Measurements from ENCODE around the gene GDF9. TPM values are rescaled to one million over a fixed set of nuclear protein-coding genes. Genes with fewer than 3 reads are reported as not detected.

Gene GDF9
- total RNA-seq, 2 donors from 2014 or later = 1.1 to 1.3 TPM

DNA sequence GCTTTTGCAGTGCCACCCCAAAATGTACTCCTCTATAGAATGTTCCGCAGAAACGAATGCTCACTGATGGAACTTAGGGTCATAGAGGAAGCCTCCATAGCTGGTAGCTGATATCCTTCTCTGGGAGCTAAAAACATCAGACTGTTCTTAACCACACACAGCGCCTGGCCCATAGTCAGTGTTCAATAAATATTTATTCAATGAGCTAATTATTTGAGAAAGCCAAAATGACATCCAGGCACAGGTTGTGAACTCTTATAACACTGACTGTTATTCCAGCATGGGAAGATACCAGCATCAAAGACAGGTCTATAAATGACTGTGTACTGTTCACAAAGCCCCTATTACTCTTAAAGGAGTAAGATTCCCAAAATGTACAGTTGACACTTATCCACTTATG, 12.9 kb downstream of the GDF9 start:
- Mint-ChIP-seq H3K36me3 (no peaks in the 10 kb centered on the region), H3K27ac (no peak overlapping the region), H3K9me3 (no peaks in the 10 kb centered on the region)
- ATAC-seq (no peak), DNase-seq (ENCODE audit: low spot score in 2 of 2) (no peak)

DNA sequence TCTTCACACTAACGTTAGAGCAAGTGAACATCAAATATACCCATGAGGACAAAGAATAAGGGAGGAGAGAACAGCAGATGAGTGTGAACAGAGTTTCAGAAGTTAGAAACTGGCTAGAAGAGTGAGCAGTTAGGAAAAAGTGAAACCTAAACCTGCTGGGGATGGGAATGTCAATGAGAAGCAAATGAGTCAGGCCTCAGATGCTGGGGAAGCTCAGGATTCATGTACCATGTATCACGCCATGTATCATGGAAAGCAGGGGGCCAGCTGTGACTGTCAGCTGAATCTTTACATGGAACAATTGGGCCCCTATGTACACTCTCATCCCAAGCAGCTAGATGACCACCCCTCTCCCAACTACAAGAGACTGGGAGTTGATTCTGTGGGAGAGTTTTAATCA, 16.2 kb downstream of the GDF9 start:
- Mint-ChIP-seq H3K27ac (no peak overlapping the region), H3K9me3 (no peaks in the 10 kb centered on the region), H3K36me3 (no peaks in the 10 kb centered on the region)
- no peak for ATAC-seq
- DNase-seq (ENCODE audit: low spot score in 2 of 2) = no peak

DNA sequence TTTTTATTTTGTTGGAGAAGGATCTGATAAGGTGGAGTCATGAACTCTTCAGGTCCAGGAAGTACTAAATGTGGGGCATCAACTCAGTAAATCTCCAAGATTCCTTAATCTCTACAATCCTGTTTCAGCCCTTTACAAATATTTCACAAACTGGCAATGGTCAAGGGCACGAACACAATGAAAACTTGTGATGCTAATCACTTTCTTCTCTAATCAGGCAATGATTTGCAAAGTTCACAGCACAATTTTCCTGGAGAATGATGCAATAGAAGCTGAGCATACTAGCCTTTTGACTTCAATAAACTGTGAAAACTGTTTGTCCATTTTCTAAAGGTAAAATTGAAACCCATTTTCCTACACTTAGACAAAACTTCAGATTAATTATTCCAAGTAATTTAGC, 16.9 kb downstream of the GDF9 start:
- no peaks in the 10 kb centered on the region for H3K36me3 Mint-ChIP-seq
- H3K27ac Mint-ChIP-seq = no peak overlapping the region
- no peak for ATAC-seq
- DNase-seq (ENCODE audit: low spot score in 2 of 2) = no peak
- no peaks in the 10 kb centered on the region for H3K9me3 Mint-ChIP-seq

DNA sequence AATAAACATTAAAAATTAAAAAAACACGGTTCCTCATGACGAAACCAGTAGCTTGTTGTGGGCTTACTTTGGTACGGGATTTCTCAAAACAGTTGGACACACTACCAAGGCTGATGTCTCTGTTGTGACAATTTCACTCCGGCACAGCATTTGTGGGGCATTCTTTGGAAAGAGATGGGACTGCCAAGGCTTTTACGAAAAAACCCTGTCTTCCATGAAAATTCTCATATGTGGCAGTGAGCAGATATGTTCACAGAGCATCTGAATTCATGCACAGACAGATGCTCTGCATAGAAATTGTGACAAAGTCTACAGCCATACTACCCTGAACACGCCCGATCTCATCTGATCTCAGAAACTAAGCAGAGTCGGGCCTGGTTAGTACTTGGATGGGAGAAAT, 18.0 kb downstream of the GDF9 start:
- no peak for DNase-seq (ENCODE audit: low spot score in 2 of 2)
- no peak for ATAC-seq
- Mint-ChIP-seq H3K9me3 (no peaks in the 10 kb centered on the region), H3K36me3 (no peaks in the 10 kb centered on the region), H3K27ac (no peak overlapping the region)

DNA sequence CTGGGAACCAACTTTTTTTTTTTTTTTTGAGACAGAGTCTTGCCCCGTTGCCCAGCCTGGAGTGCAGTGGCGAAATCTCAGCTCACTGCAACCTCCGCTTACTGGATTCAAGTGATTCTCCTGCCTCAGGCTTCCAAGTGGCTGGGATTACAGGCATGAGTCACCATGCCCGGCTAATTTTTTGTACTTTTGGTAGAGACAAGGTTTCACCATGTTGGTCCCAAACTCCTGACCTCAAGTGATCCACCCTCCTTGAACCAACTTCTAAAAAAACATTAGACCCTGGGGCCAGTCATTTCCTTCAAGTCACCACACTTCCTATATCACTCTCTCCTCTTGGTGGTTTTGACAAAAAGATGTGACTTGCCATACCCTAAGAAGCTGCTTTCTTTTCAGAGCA, 25.0 kb downstream of the GDF9 start:
- DNase-seq (ENCODE audit: low spot score in 2 of 2) (no peak), ATAC-seq (peak; percentile 24 to 76)
- Mint-ChIP-seq H3K27ac (no peak overlapping the region), H3K36me3 (no peaks in the 10 kb centered on the region), H3K9me3 (no peaks in the 10 kb centered on the region)

DNA sequence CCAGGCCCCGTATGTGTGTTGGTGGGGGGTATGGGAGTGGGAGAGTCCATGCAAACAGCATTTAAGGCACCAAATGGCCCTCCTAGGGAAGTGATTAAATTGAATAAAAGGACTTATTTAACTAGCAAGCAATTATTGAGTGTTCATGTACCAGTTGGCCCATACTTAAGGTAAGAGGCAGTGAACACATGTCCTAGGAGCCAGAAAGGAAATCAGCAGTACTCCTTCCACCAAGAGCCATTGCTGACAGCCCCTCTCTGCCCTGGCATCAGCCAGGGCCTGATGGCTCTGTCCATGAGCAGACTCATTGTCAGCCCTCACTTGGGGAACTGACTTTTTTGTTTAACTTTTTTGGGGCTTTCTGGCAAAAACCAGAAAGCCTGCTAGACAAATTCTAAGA, 25.4 kb downstream of the GDF9 start:
- no peaks in the 10 kb centered on the region for H3K36me3 Mint-ChIP-seq
- H3K9me3 Mint-ChIP-seq = no peaks in the 10 kb centered on the region
- DNase-seq (ENCODE audit: low spot score in 2 of 2) (no peak), ATAC-seq (no peak)
- H3K27ac Mint-ChIP-seq = no peak overlapping the region

DNA sequence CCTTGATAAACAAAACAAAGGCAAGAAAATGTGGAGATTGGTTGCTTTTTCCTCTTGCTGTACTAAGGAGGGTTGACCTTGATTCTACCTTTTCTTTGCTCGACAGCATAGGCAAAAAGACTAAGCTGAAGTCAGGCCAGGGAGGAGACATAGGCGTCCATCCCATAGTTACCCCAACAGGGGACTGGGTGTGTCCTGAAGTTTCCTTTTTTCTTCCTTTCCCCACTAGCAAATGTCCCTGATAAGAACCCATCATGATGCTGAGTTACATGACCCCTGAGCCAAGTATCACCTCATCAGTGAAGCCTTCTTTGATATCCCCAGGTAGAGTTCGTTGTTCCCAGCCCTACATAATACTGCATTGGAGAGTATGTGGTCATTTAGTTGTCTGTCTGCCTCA, 26.0 kb downstream of the GDF9 start:
- H3K9me3 Mint-ChIP-seq = no peaks in the 10 kb centered on the region
- H3K27ac Mint-ChIP-seq = no peak overlapping the region
- ATAC-seq = no peak
- DNase-seq (ENCODE audit: low spot score in 2 of 2) = no peak
- no peaks in the 10 kb centered on the region for H3K36me3 Mint-ChIP-seq

DNA sequence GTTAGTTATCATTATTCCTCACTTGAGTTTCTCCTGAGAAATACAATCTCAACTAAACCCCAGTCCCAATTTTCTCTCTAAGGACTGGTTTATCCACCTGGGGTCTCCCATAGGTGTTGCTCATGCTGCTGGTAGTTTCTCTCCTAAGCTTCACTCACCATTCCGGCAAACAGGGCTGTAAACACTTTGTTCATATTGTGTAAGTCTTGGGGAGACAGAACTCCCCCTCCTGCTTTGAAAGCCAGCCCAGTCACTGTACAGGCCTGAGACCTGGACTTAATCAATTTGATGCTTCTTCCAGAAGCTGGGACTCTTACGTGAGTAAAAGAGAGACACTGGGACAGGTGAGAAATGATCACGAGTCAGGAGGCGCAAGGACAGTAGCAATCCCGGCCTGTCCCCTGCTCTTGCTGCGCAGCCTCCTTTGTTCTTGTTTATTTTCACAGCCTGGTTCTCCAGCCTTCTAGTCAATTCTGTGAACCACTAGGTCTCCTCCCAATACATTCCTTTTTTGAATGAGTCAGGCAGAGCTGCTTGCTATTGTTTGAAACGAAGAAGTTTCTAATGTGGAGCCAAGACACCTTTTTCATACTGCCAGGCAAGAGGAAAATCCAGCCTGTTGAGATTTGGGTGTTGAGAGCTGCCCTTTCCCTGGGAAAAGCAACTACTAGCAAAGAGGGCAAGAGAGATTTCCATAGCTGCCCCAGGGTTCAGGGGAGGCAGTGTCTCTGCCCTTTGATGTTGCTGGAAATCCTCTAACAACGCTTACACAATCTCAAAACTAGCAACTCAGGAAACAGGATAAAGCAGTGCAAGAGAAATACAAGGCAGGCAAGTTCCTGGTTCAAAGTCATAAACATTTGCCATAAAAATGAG, 26.6 kb downstream of the GDF9 start:
- no peak overlapping the region for H3K27ac Mint-ChIP-seq
- no peaks in the 10 kb centered on the region for H3K36me3 Mint-ChIP-seq
- DNase-seq (ENCODE audit: low spot score in 2 of 2) (no peak), ATAC-seq (no peak)
- no peaks in the 10 kb centered on the region for H3K9me3 Mint-ChIP-seq

DNA sequence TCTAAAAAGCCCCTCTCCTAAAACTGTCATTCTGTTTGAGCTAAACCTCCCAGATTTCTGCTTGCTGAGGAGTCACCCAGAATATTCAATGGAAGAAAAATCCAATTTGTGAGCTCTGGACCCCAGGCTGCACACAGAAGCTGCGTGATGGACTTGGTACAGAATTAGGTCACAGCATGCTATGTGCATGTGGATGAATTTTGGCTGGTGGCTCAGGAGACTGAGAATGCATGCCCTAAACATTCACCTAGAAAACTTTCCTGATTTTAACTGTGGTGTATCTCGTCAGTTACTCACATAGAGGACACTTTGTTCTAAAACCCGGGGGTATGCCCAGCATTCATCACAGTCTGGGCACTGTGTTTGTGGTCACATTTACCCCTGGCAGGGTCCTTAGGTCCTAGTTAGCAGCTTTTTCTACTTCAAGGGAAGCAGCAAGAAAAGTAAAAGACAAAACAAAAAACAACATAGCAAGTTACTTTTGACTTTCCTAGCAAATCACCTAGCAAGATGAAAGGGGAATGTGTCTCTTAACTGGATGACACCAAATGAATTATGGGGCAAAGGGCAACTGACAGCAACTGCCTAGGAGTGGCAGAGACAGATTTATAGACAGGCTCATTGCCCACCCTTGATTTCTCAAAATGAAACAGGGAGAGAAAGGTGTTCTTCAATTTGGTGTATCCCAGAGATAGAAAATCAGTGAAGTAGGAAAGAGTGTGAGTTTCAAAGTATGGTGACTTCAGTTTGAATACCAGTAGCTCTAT, 27.6 kb downstream of the GDF9 start:
- no peak overlapping the region for H3K27ac Mint-ChIP-seq
- H3K36me3 Mint-ChIP-seq = no peaks in the 10 kb centered on the region
- DNase-seq (ENCODE audit: low spot score in 2 of 2) = no peak
- ATAC-seq = no peak
- no peaks in the 10 kb centered on the region for H3K9me3 Mint-ChIP-seq

DNA sequence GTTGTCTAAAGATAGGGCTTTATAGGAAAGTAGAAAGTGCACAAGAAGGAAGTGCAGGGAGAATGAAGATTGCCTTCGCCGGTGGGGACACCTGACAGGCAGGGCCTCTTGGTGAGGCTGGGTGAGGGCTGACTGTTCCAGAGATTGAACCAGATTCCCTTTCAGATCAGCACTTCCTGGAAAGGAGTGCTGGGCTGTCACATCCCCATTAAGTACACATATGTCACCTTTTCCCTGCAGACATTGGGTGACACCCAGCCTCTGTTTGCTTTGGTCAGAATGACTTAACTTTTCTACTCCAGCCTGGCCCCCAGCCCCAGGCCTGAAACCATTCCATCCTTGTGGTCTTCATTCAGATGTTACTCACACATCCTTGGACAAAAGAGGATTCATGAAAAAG, 28.4 kb downstream of the GDF9 start:
- ATAC-seq = no peak
- Mint-ChIP-seq H3K36me3 (no peaks in the 10 kb centered on the region), H3K9me3 (no peaks in the 10 kb centered on the region), H3K27ac (peak overlapping the region in 1 of 2 donors; percentile 40)
- no peak for DNase-seq (ENCODE audit: low spot score in 2 of 2)

DNA sequence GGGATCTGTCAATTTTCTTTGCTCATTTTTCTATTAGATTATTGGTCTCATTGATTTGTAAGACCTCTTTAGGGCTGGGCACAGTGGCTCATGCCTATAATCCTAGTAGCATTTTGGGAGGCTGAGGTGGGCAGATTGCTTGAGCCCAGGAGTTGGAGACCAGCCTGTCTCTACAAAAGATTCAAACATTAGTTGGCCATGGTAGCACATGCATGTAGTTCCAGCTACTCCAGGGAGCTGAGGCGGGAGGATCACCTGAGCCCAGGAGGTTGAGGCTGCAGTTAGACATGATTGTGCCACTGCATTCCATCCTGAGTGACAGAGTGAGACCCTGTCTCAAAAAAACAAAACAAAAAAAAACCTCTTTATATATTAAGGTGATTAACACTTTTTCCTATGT, 29.4 kb downstream of the GDF9 start:
- H3K9me3 Mint-ChIP-seq = no peaks in the 10 kb centered on the region
- no peak for ATAC-seq
- no peaks in the 10 kb centered on the region for H3K36me3 Mint-ChIP-seq

DNA sequence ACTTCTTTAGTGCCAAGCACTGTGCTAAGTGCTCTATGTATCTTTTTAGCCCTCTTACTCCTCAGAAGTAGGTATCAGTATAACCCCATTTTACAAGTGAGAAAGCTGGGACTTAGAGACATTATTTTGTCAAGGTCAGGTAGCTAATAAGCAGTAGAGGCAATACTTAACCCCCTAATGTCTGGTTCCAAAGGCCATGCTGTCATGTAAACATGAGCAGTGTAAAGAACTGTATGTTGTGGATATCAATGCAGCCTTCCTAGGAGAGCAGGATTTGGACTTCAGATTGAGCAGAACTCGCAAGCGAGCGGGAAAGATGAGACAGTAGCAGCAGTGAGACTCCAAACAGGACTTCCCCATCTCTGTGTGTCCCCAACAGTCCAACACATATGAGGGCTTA, 32.2 kb downstream of the GDF9 start:
- H3K36me3 Mint-ChIP-seq = no peaks in the 10 kb centered on the region
- no peak for ATAC-seq
- H3K27ac Mint-ChIP-seq = no peak overlapping the region
- no peaks in the 10 kb centered on the region for H3K9me3 Mint-ChIP-seq
- no peak for DNase-seq (ENCODE audit: low spot score in 2 of 2)

More for the DNA sequence above, 29.4 kb downstream of the GDF9 start:
- DNase-seq (ENCODE audit: low spot score in 2 of 2) = no peak
- H3K27ac Mint-ChIP-seq = no peak overlapping the region

DNA sequence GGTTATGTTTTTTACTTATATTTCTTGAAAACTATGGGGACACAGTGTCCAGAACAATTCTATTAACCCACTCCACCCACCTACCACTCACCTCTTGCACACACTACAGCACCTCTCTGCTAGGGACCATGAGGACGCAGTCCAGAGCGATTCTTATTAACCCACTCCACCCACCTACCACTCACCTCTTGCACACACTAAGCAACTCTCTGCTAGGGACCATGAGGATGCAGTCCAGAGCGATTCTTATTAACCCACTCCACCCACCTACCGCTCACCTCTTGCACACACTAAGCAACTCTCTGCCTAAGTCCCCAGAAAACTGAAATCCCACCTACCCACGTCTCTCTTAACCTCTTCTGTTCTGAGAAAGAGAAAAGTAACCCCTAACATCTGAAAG, 33.7 kb downstream of the GDF9 start:
- H3K36me3 Mint-ChIP-seq = no peaks in the 10 kb centered on the region
- H3K9me3 Mint-ChIP-seq = no peaks in the 10 kb centered on the region
- DNase-seq (ENCODE audit: low spot score in 2 of 2) (no peak), ATAC-seq (no peak)
- no peak overlapping the region for H3K27ac Mint-ChIP-seq

DNA sequence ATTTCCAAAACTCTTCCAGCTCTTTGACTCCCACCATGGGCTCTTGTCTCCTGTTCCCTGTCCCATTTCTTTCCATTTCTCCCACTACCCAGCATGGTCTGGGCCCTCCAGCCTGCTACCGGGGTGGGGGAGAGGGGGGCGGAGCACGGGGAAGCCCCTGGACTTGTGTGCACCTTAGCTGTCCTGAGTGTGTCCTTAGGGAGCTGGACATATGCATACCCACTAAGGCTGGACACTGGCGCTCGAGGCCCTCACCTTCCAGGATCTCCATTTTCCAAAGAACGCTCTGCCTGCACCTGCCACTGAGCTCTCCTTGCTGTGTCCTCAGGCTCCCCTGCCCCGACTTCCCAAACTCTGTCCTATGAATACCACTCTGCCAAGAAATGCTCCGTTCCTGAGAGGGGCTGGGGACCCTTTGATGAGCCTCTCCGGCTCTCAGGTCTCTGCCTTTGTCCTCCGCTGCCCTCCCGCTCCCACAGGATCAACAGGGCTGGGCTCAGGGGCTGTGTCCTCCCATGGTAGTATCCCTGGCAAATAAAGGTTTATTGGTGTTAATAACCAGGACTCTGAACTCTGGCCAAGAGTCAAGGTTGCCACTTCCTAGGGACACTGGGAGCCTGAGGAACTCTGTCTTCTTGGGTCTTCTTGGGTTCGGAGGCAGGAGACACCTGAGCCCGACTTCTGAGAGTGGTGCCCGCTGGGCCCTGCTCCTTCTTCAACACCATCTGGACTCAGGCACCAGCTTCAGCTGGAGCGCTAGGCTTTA, 35.0 kb downstream of the GDF9 start:
- Mint-ChIP-seq H3K27ac (no peak overlapping the region), H3K36me3 (no peaks in the 10 kb centered on the region), H3K9me3 (no peaks in the 10 kb centered on the region)
- ATAC-seq (no peak), DNase-seq (ENCODE audit: low spot score in 2 of 2) (no peak)

DNA sequence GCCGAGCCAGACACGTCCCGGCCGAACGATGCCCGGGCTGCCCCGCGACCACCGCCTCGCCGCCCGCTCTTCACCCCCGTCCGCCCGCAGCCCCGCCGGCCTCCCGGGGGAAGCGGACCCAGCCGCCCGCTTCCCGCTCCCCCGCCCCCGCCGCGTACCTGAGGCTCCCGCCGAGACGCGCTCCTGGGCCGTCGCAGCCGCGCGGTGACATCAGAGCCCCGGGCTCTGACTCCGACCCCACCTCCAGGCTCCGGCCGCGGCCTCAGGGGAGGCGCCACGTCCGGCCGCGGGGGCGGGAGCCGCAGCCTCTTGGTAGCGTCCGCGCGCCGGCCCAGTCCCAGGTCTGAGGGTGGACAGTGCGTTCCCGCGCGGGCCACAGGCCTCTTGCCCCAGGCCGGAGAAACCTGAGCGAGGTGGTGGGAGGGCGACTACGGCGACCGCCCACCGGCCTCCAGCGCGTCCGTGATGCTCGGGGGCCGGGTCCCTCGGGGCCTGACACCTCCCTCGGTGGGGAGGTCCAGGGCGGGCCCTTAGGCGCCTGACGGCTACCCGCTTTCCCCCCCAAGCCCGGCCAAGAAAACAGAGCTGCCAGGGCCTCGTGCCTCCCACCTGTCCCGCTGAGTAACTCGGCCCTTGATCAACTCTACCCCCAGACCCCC, 35.7 kb downstream of the GDF9 start, which contains the start of gene SHROOM1:
SHROOM1 (minus strand) TSS at position 212 of the 659 bp plus-strand sequence. CDS start 4,507 bp downstream, outside the sequence.
- Mint-ChIP-seq H3K9me3 (no peaks in the 10 kb centered on the region), H3K36me3 (no peaks in the 10 kb centered on the region), H3K27ac (peak within 1 kb of the TSS in 1 of 2 donors; percentile 77)
- ATAC-seq = peak; percentile 48 to 72
- no peak for DNase-seq (ENCODE audit: low spot score in 2 of 2)

DNA sequence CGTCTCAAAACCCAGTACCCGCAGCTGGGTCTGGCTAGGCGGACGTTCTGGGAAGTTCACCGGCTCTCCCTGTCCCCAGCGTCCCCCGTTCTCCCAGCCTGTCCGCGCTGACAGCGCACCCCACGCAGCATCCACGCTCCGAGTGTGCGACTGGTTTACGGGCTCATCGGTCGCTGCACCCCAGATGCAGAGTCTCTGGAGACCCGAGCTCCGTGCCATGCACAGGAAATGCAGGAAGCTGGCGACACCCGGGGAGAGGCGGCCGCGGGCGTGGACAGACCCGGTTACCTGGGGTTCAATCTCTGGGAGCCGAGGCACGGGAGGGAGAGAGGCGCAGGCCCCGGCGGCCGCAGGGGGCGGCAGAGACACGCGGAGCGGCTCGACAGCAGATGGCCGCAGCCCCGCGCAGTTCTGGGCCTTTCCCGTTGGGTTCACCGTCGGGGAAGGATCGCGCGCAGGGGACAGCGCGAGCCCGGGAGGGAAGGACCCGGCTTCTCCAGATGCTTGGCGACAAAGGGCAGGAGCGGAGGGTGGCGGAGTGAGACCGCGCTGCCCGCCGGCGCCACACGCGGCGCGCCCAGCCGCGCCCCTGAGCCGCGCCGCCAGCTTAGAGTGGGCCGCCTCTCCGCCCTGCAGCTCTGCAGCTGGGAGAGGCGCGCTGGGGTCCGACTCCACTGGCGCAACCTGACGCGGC, 36.4 kb downstream of the GDF9 start:
- ATAC-seq = peak; percentile 87 to 89
- Mint-ChIP-seq H3K9me3 (no peaks in the 10 kb centered on the region), H3K27ac (peak overlapping the region in 1 of 2 donors; percentile 77), H3K36me3 (no peaks in the 10 kb centered on the region)
- peak; percentile 77 for DNase-seq (ENCODE audit: low spot score in 2 of 2)

Data from activated naive CD4-positive, alpha-beta T cell treated with anti-CD3 and anti-CD28 coated beads, Interleukin-2, amount 50 U/mL, for 72 hours (primary cell).